Esophagus (tissue), 2 donors: Measurements from ENCODE around the gene PHYKPL. TPM values are rescaled to one million over a fixed set of nuclear protein-coding genes. Genes with fewer than 3 reads are reported as not detected.

Experiments
- H3K27ac ChIP-seq, 2 donors: one replicate each; pipeline ENCODE4 v1.5.1; 2013; ENCODE audit warnings: low read depth in 2 of 2, mild to moderate bottlenecking in 2 of 2, inconsistent platforms in 1 of 2, low read length in 1 of 2, moderate library complexity in 1 of 2
- H3K27me3 ChIP-seq, 2 donors: one replicate each; pipeline ENCODE4 v1.6.1; 2013; ENCODE audit warnings: low read length in 2 of 2, control low read depth in 1 of 2, mild to moderate bottlenecking in 1 of 2; ENCODE audit not compliant: insufficient read depth in 2 of 2, control insufficient read depth in 1 of 2
- H3K36me3 ChIP-seq, 2 donors: one replicate each; pipeline ENCODE4 v1.6.1; 2013; ENCODE audit warnings: low read length in 1 of 2; ENCODE audit not compliant: control insufficient read depth in 2 of 2, insufficient read depth in 2 of 2
- H3K4me1 ChIP-seq, 2 donors: one replicate each; pipeline ENCODE4 v1.6.1; 2013; ENCODE audit warnings: low read length in 1 of 2; ENCODE audit not compliant: control insufficient read depth in 2 of 2, insufficient read depth in 2 of 2
- H3K4me3 ChIP-seq, 2 donors: one replicate each; pipeline ENCODE4 v1.5.1; 2013; ENCODE audit warnings: low read length in 2 of 2, mild to moderate bottlenecking in 2 of 2, low read depth in 1 of 2, moderate library complexity in 1 of 2
- H3K9me3 ChIP-seq, 2 donors: one replicate each; pipeline ENCODE4 v1.6.1; 2013; ENCODE audit warnings: mild to moderate bottlenecking in 2 of 2, low read depth in 1 of 2, low read length in 1 of 2, moderate library complexity in 1 of 2; ENCODE audit not compliant: control insufficient read depth in 2 of 2, insufficient read depth in 1 of 2
- WGBS, 2 donors: extraction: QIAGEN DNeasy Blood & Tissue Kit; methylation state at CpG; one replicate each; pipeline ENCODE4 v1.1.7; 2013; 5-methylcytosine and 5-hydroxymethylcytosine counted together
- polyA plus RNA-seq, 2 donors: library from polyadenylated mRNA; stranded (reverse); fragments of 200-250 nt; gene quantifications; one replicate each; pipeline ENCODE4 v1.2.3, GENCODE V29; 2013
- donor health status: healthy with polysubstance abuse.
- donor health status: Bipolar disorder and iron deficiency.

PHYKPL gene
- polyA plus RNA-seq, 2 donors: 21.1 to 35.8 TPM

- Histone ChIP-seq H3K4me3 (no peak overlapping the region), H3K27ac (no peak overlapping the region), H3K36me3 (no peaks in the 10 kb centered on the region), H3K9me3 (no peaks in the 10 kb centered on the region), H3K4me1 (peaks cover 0 to 2% of the 10 kb centered on the region in 2 donors), H3K27me3 (no peaks in the 10 kb centered on the region)
- 9 to 12% methylated on average over 33 of the region's 33 CpGs for WGBS, 2 donors
These were observed 68.5 kb downstream of the PHYKPL start for GRCh38 chr5:178163772-178164735.

- WGBS, 2 donors: 73 to 84% methylated on average over 9 of the region's 9 CpGs
- Histone ChIP-seq H3K9me3 (no peaks in the 10 kb centered on the region), H3K27me3 (no peaks in the 10 kb centered on the region), H3K36me3 (no peaks in the 10 kb centered on the region), H3K4me1 (peaks cover 0 to 2% of the 10 kb centered on the region in 2 donors), H3K4me3 (no peak overlapping the region), H3K27ac (no peak overlapping the region)
These were observed 70.1 kb downstream of the PHYKPL start for GRCh38 chr5:178162481-178162880.

- WGBS, 2 donors: 82 to 86% methylated on average over 5 of the region's 5 CpGs
- Histone ChIP-seq H3K36me3 (no peaks in the 10 kb centered on the region), H3K27me3 (no peaks in the 10 kb centered on the region), H3K27ac (no peak overlapping the region), H3K4me3 (no peak overlapping the region), H3K4me1 (peaks cover 0 to 2% of the 10 kb centered on the region in 2 donors), H3K9me3 (no peaks in the 10 kb centered on the region)
These were observed 72.4 kb downstream of the PHYKPL start for GRCh38 chr5:178160176-178160575.

Other genes with a start within 250 kb of the PHYKPL start
- not detected for gene PROP1, start 236.6 kb downstream of the PHYKPL start, polyA plus RNA-seq
- gene N4BP3, start 119.3 kb downstream of the PHYKPL start, polyA plus RNA-seq: 10 to 100 TPM; 16.9 to 26.2 TPM
- 10 to 100 TPM; 75.2 to 90.8 TPM for gene RMND5B, start 101.8 kb downstream of the PHYKPL start, polyA plus RNA-seq
- 100 to 1,000 TPM; 126 to 238 TPM for gene NHP2, start 78.9 kb downstream of the PHYKPL start, polyA plus RNA-seq
- gene GMCL2, start 45.4 kb downstream of the PHYKPL start, polyA plus RNA-seq: not detected
- gene HNRNPAB, start 28.3 kb downstream of the PHYKPL start, polyA plus RNA-seq: 100 to 1,000 TPM; 146 to 154 TPM